Activated CD8-positive, alpha-beta memory T cell treated with anti-CD3 and anti-CD28 coated beads for 4 hours (primary cell): Measurements from ENCODE around the gene CCNF.

Experiments
- DNase-seq, 2 donors: peaks; one replicate each; pipeline ENCODE4 v3.0.0-alpha.2; 2020; ENCODE audit warnings: low read depth in 2 of 2

The CCNF gene

DNA sequence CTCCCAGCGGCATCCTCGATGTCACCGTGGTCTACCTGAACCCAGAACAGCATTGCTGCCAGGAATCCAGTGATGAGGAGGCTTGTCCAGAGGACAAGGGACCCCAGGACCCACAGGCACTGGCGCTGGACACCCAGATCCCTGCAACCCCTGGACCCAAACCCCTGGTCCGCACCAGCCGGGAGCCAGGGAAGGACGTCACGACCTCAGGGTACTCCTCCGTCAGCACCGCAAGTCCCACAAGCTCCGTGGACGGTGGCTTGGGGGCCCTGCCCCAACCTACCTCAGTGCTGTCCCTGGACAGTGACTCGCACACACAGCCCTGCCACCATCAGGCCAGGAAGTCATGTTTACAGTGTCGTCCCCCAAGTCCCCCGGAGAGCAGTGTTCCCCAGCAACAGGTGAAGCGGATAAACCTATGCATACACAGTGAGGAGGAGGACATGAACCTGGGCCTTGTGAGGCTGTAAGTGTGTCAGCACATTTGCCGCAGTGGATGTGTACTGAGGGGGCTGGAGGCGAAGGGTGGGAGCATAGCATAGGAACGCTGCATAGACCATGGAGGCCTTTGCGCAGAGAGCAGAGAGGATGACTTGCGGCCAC is 27.4 kb downstream of the CCNF start:
- DNase-seq, result no peak

DNA sequence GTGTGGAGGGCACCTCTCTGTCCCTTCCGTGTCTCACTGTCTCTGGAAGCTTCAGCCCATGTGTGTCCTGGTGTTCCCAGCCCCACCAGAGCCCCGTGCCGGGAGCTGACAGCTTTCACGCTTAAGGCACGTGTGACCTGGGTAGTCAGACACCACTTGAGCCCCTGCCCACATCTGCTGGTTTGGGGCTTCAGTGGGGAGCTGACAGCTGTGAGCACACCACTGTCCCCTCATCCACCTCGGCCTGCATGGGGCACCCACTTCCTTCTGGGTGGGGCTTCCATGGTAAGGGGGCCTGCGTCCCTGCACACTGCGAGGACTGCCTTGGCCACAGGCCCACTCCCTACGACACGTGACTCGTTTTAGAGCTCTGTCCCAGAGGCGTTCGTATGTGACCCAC is 28.0 kb downstream of the CCNF start:
- no peak for DNase-seq

DNA sequence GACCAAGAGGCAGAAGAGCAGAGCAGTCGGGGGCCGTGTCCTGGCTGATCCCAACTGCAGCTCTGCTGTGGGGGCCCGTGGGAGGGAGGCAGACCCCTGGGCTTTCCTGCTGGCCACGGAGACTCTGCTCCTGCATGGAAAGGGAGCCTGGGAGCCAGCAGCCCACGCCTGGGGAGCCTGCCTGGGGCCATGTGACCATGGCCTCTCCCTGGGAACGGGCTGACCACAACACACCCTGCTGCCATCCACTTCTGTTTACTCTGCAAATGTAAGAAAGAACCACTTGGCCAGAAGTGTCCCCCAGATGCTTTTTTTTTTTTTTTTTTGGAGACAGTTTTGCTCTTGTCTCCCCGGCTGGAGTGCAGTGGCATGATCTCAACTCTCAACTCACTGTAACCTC is 28.7 kb downstream of the CCNF start:
- DNase-seq, result no peak

DNA sequence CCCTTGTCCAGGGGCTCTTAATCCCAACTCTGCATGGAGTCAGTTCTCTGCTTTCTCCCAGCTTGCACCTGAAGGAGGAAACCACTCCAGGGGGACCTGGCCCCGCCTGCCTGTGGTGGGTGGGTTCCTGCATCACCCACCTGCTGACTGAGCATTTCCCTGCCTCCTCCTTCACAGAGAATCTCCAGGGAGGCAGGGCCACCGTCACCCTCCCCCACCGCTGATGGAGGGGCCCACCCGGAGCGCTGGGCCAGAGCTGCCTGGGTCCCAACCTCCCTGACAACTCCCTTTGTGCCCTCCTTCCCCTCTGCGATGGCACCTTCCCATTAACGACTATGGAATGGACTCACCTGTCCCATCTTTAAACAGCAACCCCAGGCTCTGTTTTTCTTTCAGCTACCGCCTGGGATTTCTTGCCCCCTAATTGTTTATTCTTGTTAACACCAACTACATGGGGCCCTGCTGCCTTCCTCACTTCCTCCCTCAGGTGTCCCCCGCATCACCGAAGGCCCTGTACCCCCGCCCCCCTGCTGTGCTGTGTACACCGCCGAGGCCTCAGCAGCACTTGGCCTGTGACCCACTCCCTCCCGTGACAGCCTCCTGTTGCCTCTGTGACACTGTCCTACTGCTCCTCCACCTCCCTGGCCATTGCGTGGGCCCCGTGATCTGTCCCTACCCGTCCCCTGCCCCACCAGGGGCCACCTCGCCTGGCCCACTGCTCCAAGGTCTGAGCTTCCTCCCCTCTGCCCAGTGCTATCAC is 29.8 kb downstream of the CCNF start:
- DNase-seq, result no peak

DNA sequence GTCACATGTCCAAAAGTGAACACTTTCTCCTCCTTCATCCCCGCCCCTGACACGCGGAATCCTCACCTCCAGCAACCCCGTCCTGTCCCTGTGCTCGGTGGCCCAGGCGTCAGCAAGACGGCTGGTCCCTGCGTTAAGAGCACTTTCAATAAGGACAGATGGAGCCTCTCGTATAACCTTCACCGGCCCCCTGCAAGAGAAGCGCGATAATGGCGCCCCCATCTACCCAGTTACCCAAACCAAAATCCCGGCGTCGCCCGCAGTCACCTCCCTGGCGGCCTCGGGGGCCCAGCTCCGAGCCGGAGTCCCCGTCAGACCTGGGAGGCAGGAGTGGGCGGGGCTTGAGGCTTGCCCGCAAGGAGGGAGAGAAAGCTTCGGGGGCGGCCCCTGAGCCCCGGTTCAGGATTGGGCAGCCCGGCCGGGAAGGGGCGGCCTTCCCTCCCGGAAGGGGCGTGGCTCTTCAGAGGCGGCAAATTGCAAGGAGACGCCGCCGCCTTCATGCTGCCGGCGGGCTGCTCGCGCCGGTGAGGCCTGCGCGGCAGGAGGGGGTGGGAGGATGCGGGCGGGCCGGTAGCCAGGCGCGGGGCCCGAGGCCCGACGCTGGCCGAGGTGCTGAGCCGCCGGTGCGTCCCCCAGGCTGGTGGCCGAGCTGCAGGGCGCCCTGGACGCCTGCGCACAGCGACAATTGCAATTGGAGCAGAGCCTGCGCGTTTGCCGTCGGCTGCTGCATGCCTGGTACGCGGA is 30.6 kb downstream of the CCNF start, which contains the start of gene TEDC2:
Gene TEDC2 (plus strand): TSS at position 463 of the 744 bp plus-strand sequence. CDS start 36 bp downstream, at position 499.
- peak; percentile 93 to 94 for DNase-seq

DNA sequence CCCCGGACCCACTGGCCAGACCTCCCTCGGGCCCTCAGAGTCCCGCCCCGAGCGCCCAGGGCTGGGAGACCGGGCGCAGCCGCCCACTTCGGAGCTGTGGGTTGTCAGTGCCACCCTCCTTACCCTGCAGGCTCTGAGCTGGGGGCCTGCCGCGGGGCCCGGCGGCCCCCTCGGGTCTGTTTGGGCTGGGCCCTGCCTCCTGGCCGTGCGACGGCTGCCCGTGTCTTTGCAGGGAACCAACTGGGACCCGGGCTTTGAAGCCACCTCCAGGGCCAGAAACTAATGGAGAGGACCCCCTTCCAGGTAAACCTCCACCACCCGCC is 31.1 kb downstream of the CCNF start:
- DNase-seq, result no peak

DNA sequence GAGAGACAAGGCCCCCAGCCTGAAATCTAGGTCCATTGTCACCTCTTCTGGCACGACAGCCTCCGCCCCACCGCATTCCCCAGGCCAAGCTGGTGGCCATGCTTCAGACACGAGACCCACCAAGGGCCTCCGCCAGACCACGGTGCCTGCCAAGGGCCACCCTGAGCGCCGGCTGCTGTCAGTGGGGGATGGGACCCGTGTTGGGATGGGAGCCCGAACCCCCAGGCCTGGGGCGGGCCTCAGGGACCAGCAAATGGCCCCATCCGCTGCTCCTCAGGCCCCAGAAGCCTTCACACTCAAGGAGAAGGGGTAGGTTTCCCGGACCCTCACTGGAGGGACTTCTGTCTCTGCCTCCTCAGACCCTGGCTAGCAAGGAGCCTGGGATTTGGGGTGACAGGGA is 31.7 kb downstream of the CCNF start:
- no peak for DNase-seq

DNA sequence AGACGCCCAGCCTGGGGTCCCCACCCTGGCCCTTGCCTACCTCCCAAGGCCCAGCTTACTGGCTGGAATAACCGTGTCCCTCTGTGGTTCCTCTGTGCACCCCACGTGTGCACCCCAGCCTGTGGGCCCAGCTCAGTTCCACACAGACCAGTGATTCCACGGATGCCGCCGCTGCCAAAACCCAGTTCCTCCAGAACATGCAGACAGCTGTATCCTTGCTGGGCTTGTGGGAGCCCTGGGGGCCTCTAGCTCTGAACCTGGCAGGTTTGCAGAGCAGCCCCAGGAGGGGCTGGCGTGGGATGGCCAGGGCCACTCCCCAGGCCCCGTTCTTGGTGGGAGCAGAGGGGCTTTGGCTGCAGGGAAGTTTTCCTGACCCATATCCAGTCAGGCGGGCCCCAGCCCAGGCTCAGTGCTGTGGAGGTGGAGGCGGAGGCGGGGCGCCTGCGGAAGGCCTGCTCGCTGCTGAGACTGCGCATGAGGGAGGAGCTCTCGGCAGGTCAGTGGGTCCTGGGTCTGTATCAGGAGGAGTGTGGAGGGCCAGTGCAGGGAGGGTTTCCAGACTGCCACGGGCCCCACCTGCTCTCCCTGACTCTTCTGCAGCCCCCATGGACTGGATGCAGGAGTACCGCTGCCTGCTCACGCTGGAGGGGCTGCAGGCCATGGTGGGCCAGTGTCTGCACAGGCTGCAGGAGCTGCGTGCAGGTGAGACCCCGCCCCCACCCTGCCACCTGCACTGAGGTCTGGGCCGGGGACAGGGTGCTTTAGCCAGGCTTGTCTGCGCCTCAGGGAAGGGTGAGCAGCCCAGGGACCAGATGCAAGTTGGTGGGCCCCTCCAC is 33.0 kb downstream of the CCNF start:
- DNase-seq, result no peak

DNA sequence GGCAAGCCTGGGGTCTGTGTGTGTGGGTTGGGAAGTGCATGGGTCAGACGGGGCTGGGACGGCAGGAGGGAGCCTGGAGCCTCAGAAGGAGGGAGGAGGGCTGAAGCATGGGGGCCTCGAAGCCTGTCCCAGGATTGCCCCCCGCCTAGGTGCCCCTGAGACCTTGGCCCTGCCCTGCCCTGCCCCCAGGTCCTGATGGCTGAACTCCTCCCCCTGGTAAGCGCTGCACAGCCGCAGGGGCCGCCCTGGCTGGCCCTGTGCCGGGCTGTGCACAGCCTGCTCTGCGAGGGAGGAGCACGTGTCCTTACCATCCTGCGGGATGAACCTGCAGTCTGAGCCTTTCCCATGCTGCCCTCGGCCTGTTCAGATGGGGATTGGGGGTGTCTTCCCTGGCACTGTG is 35.1 kb downstream of the CCNF start:
- DNase-seq, result no peak

DNA sequence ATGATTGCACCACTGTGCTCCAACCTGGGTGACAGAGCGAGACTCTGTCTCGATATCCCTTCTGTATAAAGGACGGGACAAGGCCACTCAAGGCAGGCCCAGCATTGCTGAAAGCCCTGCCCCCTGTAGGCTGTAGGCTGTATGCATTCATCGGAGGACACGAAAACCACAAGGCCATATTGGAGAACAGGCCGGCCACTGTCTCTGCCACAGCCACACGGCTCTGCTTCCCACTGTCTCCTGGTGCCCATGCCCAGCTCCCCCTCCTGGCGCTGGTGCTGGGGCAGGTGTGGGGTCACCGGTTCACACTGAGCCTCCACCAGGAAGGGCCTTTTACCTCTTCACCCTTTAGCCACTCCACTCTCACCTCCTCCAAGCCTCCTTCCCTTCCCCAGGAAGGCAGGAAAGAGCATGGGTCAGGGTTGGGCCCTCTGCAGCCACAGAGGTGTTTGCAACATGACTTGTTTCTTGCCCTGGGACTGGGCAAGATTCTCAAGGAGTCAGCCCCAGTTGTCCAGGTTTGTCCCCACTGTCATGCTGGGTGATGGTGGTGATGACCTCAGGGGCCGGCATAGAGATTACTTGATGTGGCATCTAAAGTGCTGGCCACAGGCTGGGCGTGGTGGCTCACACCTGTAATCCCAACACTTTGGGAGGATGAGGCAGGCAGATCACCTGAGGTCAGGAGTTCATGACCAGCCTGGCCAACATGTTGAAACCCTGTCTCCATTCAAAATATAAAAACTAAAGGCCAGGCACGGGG is 36.6 kb downstream of the CCNF start:
- DNase-seq, result no peak

DNA sequence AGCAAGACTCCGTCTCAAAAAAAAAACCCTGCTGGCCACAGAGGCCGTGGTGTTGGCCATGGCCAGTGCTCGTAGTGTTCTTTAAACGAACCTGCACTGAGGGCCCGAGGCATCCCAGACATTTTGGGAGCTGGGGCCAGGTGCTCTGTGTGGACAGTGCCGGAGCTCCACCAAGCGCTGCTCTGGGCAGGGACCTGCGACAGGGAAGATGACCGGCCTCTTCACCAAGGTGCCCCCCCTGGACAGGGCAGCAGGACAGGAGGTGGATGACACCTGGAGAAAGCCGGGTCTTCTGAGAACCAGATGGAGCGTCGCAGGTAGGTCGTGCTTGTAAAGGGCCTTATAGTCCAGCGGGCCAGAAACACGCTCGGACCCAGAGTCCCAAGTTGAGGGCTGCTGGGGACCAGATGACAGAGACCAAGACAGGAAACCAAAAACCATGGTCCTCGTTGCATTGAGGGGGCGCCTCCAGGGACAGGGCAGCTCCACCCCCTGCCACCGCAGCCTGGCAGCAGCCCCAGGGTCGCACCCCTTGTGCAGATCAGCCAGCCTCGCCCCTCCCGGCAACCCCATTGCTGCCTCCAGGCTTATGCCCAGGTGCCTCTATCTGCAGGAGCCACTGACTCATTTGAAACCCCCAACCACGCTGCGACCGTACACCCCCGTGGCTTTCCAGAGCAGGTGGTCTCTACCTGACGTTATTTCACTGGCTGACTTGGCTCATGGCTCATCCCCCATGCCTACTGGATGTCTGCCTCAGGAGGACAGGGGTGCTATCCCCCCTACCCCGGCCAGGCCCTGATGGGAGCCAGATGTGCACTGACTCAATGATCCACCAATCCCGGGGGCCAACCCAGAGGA is 37.6 kb downstream of the CCNF start:
- DNase-seq, result no peak

DNA sequence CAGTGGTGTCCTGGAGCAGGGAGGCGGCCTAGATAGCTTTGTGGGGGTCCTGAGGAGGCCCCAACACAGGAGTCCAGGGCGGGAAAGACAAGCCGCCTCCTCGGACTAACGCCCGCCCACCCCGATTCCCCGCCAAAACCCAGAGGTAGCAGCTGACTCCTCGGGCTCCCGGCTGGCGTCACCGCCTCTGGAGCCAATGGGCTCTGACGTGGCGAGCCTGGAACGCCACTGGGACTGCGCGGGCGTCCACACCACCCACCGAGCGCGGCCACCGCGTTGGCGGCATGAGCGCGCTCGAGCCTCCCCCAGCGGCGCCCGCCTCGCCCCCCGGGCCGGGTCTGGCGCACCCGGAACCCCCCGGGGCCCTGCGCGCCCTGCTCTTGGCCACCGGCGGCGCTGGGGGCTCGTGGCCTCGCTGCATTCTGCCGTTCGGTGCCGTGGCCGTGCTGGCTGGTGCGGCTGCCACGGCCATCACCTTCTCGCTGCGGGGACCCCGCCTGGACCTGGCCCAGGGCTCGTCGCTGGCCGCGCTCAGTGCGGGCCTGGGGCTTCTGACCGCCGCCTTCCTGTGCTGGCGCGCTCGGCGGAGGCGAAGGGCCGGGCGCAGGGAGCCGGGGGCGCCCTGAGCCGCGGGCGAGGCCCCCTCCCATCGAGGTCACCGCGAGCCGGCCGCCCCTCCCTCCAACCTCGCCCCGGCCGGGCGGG is 38.4 kb downstream of the CCNF start:
- DNase-seq, result no peak

DNA sequence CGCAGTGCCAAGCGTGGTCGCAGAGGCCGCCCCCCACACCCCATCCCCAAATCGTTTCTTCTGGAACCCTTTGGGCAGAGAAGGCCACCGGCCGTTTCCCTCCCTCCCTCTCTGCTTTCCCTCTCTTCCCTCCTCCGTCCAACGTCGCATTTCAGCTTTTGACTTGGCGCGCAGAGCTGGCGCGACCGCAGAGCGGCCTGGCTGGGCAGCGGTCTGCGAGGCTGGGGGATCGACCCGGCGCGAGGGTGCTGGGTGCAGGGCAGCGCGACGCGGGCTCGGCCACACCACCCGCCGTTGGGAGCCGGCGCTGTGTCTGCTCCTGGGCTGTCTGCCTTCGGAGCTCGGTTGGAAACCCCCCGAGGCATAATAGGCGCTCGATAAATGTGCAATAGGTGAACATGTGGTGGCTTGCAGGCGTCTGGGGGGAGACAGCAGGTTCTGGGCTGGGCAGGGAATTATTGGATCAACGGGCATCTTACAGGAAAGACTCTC is 39.0 kb downstream of the CCNF start:
- DNase-seq, result no peak

DNA sequence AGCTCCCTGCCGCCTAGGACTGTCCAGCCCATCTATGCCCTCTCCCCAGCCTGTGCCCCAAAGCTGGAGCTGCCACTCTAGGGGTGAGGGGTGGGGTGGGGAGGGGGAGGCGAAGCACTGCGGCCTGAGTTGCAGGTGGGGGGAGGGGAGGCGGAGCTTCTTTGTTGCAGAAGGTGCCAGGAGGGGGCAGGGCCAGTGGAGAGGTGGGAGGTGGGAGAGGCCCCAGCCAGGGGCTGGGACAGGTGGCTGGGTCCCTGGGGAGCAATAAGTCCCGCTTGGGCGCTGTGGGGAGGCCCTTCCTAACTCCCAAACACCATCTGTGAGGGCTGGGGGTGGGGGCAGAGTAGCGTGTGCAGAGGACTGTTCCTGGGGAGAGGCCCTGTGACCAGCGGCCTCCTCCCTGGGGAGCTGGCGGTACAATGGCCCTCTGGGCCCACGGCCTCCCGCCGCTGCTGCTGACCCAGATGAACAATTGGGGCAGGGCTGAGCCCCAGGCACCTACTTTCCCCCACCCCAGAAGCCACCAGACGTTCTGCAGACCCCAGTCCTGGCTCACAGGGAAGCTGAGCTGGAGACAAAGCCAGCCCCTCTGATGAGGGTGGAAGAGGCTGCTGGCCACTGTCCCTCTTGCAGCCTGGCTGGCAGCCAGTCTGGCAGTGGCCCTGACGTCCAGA is 39.6 kb downstream of the CCNF start:
- DNase-seq, result no peak

DNA sequence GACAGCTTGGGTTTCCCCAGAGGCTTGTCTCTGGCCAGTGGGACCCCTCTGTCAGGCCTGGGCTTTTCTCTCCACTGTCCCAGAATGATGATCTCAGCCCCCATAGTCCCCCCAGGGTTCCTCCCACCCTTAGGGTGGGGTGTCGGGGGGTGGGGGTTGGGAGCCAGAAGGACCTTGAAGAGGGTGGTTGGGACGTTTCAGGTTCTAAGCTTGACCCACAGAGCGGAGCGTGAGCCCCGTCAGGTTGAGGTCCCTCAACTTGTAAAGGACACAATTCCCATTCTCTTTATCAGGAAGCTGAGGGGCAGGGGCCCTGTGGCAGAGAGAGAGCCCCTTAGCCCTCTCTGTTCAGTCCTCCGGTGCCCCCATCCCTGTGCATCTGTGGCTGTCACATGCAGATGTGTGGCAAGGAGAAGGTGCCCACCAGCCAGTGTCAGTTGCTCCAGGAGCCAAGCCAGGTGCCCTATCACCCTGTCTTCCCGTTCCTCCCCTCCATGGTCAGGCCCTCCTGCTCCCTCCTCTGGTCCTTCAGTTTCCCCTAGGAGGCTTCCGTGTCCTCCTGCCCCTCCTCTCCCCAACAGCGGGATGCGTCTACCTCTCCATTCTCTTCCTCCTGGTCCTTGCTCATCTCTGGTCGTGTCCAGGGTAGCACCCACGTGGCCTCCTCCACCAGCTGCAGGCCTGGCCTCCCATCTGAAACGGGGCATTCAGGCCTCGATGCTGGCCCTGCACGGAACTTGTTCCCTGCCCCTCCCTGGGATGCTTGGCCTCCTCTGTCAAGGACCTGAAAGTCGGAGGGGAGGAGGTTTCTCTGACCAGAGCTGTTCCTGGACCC is 40.4 kb downstream of the CCNF start:
- DNase-seq, result no peak

DNA sequence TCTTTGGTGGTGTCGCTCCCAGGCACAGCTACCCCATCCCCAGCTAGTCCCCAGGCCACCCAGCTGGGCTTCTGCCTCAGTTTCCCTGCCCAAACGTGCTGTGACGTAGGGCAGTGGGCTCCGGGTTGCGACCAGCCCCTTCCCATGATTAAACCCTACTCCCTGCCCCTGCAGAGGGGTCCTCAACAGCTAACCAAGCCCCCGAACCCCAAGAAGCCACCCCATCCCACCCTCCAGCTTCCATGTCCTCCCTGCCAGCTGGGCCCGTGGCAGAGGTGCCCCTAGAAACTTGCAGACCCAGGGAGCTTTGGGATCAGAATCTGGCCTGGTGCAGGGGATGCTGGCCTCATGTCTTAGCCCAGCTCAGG is 41.0 kb downstream of the CCNF start:
- no peak for DNase-seq

DNA sequence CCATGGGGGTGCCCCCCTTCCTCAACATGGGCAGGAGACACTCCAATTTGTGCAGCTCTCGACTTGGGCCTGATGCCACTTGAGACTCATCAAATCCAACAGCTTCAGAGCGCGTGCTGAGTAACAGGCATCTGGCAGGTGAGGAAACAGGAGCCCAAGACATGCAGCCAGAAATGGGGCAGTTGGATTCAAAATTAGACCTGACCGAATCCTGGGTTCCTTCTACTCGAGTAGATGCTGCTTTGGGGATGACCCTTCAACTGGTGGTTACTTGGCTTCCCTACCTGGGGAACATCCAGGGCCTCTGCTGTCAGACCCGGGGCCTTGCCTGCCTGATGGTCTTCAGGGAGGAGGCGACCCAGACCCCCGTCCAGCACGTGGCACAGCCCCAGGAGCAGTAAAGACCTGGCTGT is 41.4 kb downstream of the CCNF start:
- DNase-seq, result no peak

DNA sequence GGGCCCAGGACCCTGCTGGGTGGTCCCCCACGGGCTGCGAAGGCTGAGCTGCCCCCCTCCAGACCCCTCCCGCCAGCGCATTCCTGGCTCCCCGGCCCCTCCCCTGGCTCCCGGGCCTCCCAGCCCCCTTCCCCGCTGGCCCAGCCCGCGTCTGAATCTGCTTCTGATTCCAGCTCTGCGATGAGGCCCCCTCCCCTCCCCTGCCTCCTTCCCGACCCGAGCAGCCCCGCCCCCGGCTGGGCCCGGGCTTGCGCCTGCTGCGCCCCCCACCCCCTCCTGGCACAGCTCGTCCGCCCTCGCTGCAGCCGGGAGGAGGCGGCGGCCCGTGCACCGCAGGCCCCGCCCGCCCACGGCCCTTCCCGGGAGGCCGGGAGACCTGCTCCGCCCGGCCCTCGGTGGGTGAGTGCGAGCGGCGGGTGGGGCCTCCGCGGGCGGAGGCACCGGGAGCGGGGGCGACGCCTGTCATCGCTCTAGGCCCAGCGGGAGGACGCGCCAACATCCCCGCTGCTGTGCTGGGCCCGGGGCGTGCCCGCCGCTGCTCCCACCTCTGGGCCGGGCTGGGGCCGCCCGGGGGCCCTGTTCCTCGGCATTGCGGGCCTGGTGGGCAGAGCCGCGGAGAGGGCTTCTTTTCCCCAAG is 41.9 kb downstream of the CCNF start, which contains the start of gene NTN3:
Gene NTN3 (plus strand): TSS at position 282 of the 637 bp plus-strand sequence. CDS start 405 bp downstream, outside the sequence.
- DNase-seq, result no peak
